PFSK-1 (cell line): Measurements from ENCODE around the gene ATP13A5.

Experiments used
- FOXP2 ChIP-seq: optimal IDR thresholded peaks from 2 replicates; pipeline ENCODE3; 2011; ENCODE audit warnings: borderline replicate concordance, control low read depth, inconsistent platforms; ENCODE audit not compliant: insufficient read depth; ENCODE audit errors: extremely low read length, extremely low read depth
- POLR2AphosphoS5 ChIP-seq: IDR thresholded peaks from 2 replicates; pipeline ENCODE4 v1.6.1; 2012; ENCODE audit warnings: low read depth, mild to moderate bottlenecking, control low read depth, low read length, moderate library complexity
- REST ChIP-seq, 2 experiments: IDR thresholded peaks; 2 replicates each; pipeline versions ENCODE4 v1.6.1 to v1.8.0; 2011 to 2012; ENCODE audit warnings: low read depth in 2 of 2, low read length in 2 of 2, control low read depth in 1 of 2, inconsistent platforms in 1 of 2, mild to moderate bottlenecking in 1 of 2, moderate library complexity in 1 of 2; ENCODE audit not compliant: insufficient read depth in 1 of 2
- SIN3A ChIP-seq: IDR thresholded peaks from 2 replicates; pipeline ENCODE4 v1.6.1; 2012; ENCODE audit warnings: mild to moderate bottlenecking, low read length, moderate library complexity, borderline replicate concordance; ENCODE audit not compliant: insufficient read depth
- TAF1 ChIP-seq: IDR thresholded peaks from 2 replicates; pipeline ENCODE4 v1.6.1; 2012; ENCODE audit warnings: low read length, control low read depth, borderline replicate concordance; ENCODE audit not compliant: insufficient read depth

The ATP13A5 gene

GRCh38 chr3:193250492-193250891, 128.1 kb downstream of the ATP13A5 start:
- TF ChIP-seq TAF1 (no peak), FOXP2 (no peak), SIN3A (no peak), REST (IDR thresholded peaks at IDR 0.05; ENCODE audit: insufficient read depth in 1 of 2, low read depth in 2 of 2, low read length in 2 of 2) (no peak), POLR2AphosphoS5 (no peak)

DNA sequence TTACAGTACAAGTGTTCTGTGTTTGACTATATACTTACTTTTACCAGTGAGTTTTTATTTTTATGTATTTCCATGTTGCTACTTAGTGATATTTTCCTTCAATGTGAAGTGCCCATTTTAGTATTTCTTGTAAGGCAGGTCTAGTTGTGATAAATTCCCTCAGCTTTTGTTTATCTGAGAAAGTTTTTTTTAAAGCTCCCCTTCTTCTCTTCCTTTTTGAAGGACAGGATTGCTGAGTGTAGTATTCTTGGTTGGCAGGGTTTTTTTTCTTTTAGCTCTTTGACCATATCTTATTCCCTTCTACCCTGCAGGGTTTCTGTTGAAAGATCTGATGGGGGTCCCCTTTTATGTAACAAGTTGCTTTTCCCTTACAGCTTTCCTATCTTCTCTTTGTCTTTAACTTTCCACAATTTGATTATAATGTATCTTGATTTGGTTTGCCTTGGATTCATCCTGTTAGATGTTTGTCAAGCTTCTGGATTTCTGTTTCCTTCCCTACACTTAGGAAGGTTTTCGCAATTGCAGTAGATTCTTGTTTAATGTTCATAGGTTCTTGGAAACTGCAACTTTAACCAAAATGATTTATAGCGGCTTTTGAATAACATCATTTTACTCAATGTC, 129.6 kb downstream of the ATP13A5 start:
- TF ChIP-seq FOXP2, result no peak
- no peak for TF ChIP-seq SIN3A
- no peak for TF ChIP-seq REST (IDR thresholded peaks at IDR 0.05; ENCODE audit: insufficient read depth in 1 of 2, low read depth in 2 of 2, low read length in 2 of 2)
- TF ChIP-seq TAF1, result no peak
- no peak for TF ChIP-seq POLR2AphosphoS5

- TF ChIP-seq POLR2AphosphoS5, result no peak
- no peak for TF ChIP-seq REST (IDR thresholded peaks at IDR 0.05; ENCODE audit: insufficient read depth in 1 of 2, low read depth in 2 of 2, low read length in 2 of 2)
- TF ChIP-seq TAF1, result no peak
- TF ChIP-seq SIN3A, result no peak
- no peak for TF ChIP-seq FOXP2
Measured at GRCh38 chr3:193243571-193243970, 135.0 kb downstream of the ATP13A5 start.

- TF ChIP-seq SIN3A, result no peak
- no peak for TF ChIP-seq REST (IDR thresholded peaks at IDR 0.05; ENCODE audit: insufficient read depth in 1 of 2, low read depth in 2 of 2, low read length in 2 of 2)
- no peak for TF ChIP-seq FOXP2
- TF ChIP-seq POLR2AphosphoS5, result no peak
- TF ChIP-seq TAF1, result no peak
Measured at GRCh38 chr3:193241716-193242115, 136.8 kb downstream of the ATP13A5 start.
